ENCODE data around the gene TMEM69.
A peak's percentile ranks its signal among the peaks of the same experiment; 100 is the strongest.
"Not testable (repeated sequence)": the region's sequence is repeated elsewhere in the genome, so short reads cannot be mapped to it uniquely, and the experiment has no call there.

The TMEM69 gene

DNA sequence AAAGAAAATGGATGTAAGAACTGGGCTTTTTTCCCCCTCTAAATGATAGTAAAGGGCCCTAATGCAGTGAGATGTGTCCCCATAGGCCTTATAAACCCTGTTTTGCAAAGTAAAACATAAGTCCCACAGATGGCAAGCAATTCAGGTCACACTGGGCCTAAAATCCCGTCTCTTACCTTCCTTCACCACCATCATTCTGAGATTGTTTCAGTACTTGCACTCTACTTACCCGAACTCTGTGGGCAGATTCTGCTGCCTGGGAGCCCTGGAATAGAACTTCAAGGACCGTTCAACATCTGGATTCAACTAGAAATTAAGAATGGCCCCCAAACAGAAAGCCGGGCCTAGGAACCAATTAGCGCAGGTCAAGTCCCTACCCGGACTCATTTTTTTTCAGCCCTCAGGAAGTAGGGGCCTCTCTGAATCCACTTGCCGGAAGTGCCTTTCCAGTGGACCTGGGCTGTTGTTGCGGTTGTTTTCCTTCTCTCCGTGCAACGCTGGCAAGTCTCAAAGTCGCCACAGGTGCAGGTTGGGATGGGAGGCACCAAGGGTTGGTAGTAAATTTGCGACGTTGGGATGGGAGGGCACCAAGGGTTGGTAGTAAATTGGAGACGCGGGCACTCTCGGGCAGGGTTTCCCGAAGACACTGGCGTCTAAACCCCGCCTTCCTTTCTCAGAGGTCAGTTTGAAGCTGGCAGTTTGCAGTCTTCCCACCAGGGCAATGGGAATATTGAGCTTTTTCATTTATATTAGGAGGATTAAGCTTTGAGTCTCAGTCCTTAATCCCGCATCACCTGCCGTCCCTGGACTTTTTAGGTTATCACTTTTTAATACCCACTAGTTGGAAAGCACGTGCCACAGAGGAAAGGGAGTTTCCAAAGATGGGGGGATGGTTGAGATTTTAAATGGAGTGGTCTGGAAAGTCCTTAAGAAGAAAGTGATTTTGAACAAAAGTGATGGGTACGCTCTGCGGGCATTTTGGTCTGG, at the start of gene TMEM69:
Gene TMEM69, plus strand, starts transcription at position 428 of the 987 bp plus-strand sequence. CDS start 2,888 bp downstream, outside the sequence.
- peak; percentile 66 to 82 for DNase-seq

DNA sequence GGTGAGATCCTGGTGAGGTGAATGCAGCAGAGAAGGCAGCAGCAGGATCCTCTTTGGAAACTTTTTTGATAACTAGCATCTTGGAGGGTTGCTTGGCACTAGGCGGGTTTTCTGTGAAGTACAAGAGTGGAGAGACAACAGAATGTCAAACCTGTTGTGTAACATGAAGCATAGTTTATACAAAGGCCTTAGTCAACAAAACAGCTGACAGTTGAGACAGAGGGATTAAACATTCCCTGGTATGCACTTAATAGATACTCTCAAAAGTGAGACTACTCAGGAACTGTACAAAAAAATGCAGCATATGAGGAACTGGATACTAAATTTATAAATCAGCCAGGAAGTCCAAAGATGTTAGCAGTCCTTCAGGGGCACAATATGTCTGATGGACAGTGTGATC, 47.7 kb upstream of the TMEM69 start:
- DNase-seq = no peak

- DNase-seq = no peak
These were observed 44.7 kb upstream of the TMEM69 start for GRCh38 chr1:45643321-45643720.

DNA sequence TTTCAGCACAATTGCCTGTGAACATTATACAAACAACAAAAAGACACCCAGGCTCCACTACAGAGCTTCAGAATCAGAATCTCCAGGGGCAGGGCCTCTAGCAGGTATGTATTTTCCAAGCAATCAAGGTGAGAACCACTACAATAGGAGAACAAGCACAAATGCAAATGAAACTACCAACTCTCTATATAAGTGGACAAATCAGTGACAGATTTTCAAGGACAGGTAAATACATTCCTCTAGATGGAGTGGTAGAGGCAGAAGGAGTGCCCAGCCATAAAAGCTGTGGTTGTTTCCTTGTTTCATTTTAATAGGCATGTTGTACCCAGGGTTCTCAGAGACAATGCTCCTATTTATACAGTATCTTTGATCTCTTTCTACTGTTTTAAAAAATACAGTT, 44.0 kb upstream of the TMEM69 start:
- DNase-seq = no peak

DNA sequence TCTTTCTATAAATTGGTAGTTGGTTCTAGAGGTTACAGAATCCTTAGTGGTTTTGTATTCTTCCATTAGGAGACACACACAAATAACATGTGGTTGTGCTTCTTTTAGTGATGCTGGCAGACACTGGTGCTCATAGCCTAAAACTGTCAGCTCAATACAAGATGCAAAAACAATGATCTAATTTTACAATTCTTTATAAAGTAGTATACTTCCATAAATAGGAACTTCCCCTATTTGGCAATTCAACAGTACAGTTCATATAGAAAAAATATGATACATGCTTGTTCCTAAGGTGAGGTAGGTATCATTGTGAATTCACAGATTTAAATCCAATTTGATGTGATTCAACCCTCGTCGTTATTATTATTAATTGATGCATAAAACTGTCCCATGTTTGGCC, 43.3 kb upstream of the TMEM69 start:
- no peak for DNase-seq

DNA sequence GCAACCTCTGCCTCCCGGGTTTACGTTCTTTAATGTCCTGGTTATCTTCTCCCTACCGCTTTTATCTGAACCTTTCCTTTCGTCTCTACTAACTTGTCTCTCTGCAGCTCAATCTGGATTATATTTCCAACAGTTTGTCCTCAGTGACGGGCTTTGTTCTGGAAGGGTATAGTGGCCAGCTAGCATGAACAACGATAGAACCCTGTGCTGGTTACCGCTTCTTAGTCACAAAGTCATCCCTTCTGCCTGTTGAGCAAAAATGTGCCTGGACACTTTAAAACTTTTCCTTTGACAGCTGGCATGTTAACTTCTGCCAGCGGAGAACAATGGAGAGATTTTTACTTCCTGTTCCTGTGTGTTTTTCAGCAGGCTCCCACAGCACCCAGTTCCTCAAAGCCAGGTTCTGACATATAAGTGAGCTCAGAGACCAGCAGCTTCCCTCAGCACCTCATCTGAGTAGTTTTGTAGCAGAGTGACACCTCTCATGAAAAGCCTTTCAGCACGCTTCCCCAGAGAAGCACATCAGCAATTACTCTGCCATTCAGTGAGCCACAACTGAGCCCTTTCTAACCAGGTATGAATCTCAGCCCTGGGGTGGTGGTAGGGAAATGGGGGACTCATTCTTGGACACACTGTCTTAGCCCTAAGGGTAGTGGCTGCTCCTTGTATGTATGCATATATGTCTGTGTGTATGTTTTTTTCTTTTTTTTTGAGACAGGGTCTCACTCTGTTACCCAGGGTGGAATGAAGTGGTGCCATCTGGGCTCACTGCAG, 40.5 kb upstream of the TMEM69 start:
- peak in 1 of 2 donors; percentile 10 for DNase-seq

DNA sequence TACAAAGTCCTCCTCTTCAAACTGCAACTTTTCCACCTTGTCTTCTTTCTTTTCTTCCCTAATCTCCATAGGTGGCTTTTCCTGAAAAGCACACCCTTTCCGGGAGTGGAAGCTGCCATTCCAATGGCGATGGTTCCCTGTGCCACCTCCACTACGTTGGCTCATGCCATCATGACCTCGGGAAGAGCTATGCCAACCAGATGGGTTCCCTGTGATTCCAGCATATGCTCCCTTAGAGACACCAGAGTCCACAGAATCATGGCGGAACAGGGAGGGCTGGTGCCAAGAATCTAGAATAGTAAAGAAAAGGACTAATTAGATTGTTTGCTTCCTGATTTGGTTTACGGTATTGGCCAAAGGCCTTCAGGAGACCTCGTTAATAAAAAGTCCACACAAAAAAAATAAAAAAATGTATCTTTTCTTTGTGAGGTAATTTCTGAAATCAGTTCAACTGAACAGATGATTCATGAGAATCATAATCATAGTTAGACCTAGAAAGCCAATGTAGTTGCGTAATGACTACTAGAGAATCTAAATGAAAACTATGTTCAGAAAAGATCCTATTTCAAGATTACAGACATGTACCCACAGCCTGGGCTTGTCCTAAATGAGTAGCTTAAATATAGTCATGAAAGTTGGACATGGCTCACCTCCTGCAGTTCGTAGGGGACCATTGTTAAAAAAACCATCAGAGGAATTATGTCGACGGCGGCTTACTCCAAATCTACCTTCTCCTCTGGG, 33.3 kb upstream of the TMEM69 start:
- DNase-seq = no peak

DNA sequence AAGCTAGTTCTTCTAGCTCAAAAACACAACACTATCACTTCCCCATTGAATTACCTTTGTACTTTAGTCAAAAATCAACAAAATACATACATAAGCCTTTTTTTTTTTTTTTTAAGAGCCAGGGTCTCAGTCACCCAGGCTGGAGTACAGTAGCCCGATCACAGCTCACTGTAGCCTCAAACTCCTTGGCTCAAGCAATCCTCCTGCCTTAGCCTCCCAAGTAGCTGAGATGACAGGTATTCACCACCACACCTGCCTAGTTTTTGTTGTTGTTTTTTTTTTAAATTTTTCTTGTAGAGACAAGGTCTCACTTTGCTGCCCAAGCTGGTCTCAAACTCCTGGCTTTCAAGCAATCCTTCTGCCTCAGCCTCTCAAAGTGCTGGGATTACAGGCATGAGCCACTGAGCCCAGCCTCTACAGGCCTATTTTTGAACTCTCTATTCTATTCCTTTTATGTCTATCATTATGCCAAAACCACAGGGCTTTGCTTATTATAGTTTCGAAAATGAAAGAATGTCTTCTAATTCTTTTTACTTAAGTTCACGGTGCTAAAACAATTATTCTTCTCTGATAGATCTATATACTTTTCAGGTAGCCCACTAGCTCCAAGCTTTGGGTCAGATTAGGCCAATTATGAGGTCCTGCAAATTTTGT, 31.3 kb upstream of the TMEM69 start:
- no peak for DNase-seq

GRCh38 chr1:45658171-45658570, 29.8 kb upstream of the TMEM69 start:
- no peak for DNase-seq

GRCh38 chr1:45659222-45659621, 28.8 kb upstream of the TMEM69 start:
- no peak for DNase-seq

DNA sequence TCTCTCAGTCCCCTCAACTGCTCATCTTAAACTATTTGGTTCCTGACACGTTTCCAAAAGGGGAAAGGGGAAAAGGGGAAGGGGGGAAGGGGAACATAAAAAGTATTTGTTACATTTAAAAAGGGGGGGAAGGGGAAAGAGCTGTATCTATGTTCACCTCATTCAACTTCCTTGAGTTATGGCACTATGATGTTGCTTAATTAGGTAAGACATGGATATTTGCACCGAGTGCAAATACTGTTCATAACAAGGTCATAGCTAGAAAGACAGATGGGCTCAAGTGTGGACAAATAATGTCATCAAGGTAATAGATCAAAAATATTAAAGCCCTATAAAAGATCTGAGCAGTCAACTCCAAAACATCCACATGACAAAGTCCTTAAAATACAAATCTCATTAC, 27.6 kb upstream of the TMEM69 start:
- DNase-seq = no peak

GRCh38 chr1:45666836-45667235, 21.1 kb upstream of the TMEM69 start:
- no peak for DNase-seq

GRCh38 chr1:45667321-45668111, 20.5 kb upstream of the TMEM69 start:
- no peak for DNase-seq

- DNase-seq = no peak
These were observed 19.5 kb upstream of the TMEM69 start for GRCh38 chr1:45668526-45668925.

- no peak for DNase-seq
These were observed 18.6 kb upstream of the TMEM69 start for GRCh38 chr1:45669379-45669778.

GRCh38 chr1:45669859-45670655, 17.9 kb upstream of the TMEM69 start:
- no peak for DNase-seq

- DNase-seq = no peak
These were observed 14.0 kb upstream of the TMEM69 start for GRCh38 chr1:45673956-45674355.

DNA sequence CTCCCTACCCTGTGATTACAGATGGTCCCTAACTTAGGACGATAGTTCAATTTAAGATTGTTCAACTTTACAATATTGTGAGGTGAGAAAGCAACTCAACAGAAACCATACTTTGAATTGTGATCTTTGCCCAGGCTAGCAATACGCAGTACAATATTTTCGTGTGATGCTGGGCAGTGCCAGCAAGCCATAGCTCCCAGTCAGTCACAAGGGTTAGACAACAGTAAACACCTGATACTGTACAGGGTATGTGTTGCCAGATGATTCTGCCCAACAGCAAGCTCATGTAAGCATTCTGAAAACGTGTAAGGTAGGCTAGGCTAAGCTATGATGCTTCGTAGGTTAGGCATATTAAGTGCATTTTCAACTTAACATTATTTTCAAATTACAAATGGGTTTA, 13.5 kb upstream of the TMEM69 start:
- no peak for DNase-seq

DNA sequence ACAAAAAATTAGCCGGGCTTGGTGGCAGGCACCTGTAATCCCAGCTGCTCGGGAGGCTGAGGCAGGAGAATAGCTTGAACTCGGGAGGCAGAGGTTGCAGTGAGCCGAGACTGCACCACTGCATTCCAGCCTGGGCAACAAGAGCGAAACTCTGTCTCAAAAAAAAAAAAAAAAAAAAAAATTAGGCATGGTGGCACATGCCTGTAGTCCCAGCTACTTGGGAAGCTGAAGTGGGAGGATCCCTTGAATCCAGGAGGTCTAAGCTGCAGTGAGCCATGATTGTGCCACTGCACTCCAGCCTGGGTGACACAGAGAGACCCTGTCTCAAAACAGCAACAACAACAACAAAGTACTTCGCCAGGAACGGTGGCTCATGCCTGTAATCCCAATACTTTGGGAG, 11.4 kb upstream of the TMEM69 start:
- DNase-seq = not testable (repeated sequence)

DNA sequence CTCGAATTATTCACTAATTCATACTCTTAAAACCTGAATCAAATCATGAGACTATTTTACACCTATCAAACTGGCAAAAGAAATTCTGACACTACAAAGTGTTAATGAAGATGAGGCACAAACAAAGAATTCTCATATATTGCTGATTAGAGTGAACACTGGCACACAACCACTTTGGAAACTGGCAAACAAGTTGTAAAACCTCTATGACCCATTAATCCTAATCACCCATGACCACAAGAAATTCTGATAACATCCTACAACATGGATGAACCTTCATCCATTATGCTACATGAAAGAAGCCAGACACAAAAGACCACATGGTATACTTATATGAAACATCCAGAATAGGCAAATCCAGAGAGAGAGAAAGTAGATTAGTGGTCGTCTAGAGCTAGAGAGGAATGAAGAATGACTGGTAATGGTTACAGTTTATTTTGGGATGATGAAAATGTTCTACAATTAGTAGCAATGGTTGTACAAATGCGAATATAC, 10.2 kb upstream of the TMEM69 start:
- no peak for DNase-seq

DNA sequence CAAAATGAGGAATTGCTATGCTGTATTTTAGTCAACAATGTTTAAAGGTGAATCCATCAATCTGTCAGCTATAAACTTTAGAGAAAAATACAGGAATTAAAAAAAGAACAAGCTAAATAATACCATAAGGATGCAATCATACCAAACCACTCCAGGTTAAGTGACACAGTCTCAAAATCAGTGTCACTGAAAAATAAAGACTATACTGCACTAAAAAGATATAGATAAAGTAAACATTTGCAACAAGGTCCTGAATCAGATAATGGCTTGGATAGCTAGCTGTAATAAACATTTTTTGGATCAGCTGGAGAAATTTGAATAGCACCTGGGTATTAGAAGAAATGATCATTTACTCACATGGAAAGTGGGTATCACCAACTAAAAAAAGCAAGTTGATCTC, 9.5 kb upstream of the TMEM69 start:
- no peak for DNase-seq

All from hippocampal formation (tissue), 2 donors.